ENCODE measurements around the gene KCNK15.

Gene KCNK15

GRCh38 chr20:44739942-44740341, 5.7 kb upstream of the KCNK15 start:
- no peak for TF ChIP-seq CTCF (IDR thresholded peaks at IDR 0.05)

GRCh38 chr20:44742304-44743079, 3.2 kb upstream of the KCNK15 start:
- TF ChIP-seq CTCF (IDR thresholded peaks at IDR 0.05), result no peak

GRCh38 chr20:44743080-44743701, 2.5 kb upstream of the KCNK15 start:
- TF ChIP-seq CTCF (IDR thresholded peaks at IDR 0.05), result no peak

- TF ChIP-seq CTCF (IDR thresholded peaks at IDR 0.05), result no peak
Measured at GRCh38 chr20:44743916-44744655, 1.6 kb upstream of the KCNK15 start.

GRCh38 chr20:44745122-44745597, 505 bp upstream of the KCNK15 start:
- TF ChIP-seq CTCF (IDR thresholded peaks at IDR 0.05), result no peak

GRCh38 chr20:44746367-44747165, 901 bp downstream of the KCNK15 start:
- TF ChIP-seq CTCF (IDR thresholded peaks at IDR 0.05), result no peak

Measured in LNCAP (cell line).